ENCODE data around the gene LRRC31.

The LRRC31 gene

DNA sequence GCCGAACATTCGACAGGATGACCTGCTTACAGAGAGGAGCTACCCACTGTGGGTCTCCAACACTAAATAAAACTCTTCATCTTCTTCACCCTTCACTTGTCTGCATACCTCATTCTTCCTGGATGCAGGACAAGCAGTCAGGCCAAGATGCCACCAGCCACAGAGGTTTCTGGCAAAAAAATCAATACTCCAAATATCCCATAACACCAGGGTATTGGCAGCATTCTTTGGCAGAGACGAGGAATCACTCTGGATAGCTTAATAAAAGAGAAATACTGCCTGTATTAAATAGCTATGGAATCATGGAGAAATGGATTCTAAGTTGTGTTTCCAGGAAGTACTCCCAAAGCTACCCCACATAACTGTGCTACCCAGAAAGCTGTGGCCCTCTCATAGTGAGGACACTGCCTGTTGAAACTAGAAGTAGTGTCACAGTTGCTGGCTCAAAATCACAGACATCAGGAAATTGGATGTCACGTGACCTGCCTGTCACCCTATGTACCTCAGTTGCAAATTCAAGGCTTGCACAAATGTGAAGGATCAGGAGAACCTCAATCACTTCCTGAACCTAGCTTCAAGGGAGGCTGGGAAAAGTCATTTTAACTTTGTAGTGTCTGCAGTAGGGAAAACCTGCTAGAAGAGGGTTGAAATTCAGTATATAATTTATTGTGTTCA lies 11.0 kb upstream of the LRRC31 start:
- TF ChIP-seq JUND (IDR thresholded peaks at IDR 0.05; ENCODE audit: low read depth): no peak
- DNase-seq (ENCODE audit: low read depth in 1 of 2, low spot score in 1 of 2): no peak

DNA sequence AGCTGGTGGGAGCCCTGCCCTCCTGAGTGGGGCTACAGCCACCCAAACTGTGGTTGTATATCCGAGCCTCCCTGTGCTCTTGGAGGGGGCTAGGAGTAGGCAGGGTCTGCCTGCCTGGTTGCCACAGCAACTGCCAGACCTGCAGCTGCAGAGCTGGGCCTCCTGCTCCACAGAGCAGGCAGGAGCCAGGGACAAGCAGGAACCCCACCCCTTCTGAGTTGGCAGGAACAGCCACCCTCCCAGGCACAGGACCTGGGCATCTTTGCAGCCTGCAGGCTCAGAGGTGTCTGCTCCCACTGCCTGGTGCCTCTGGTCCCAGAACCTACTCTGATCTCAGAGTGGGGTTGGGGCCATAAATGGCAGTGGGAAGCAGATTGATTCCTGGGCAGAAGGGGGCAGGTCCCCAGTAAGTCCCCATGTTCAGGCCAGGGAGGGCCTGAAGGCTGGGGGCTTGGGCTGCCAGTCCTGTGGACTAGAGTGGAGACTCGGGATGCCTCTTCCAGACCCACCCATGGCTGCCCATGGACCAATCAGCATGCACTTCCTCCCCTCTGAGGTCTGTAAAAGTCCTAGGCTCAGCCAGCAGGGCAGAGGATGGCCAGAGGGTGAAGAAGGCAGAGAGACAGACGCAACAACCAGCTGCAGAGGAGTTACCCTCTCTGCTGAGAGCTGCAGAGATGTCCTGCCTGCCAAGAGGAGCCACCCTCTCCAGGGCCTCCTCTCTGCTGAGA lies 10.3 kb upstream of the LRRC31 start:
- in situ Hi-C loops (cut with HindIII; ENCODE audit: low pct_unique_long_range_greater_than_20kb, low sequenced_read_pairs): no loop called here
- no peak for TF ChIP-seq JUND (IDR thresholded peaks at IDR 0.05; ENCODE audit: low read depth)
- DNase-seq (ENCODE audit: low read depth in 1 of 2, low spot score in 1 of 2): no peak

More for the DNA sequence above, 11.0 kb upstream of the LRRC31 start:
- in situ Hi-C loops (cut with HindIII; ENCODE audit: low pct_unique_long_range_greater_than_20kb, low sequenced_read_pairs): no loop called here

DNA sequence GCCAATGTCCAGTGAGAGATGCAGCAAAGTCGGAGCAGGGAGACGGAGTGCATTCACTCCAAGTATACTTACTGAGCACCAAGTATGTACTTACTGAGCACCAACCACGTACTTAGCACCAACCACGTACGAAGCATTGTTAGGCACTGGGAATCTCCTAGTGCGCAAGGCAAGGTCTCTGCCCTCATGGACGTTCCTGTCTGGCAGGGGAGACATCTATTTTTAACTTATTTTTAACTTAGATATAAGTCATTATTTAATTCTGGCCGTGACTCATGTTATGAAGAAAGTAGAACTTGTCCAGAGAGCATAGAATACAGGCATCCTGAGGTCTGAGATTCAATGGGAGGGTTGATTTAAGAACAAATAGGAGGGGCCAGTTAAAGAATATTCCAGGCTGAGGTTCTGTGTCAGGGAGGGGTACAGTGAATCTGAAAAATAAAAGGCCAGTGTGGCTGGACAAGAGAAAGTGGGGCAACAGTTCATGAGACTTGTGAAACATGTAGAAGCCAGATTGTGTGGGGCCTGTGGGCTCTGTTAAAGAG lies 9.3 kb upstream of the LRRC31 start:
- TF ChIP-seq JUND (IDR thresholded peaks at IDR 0.05; ENCODE audit: low read depth): no peak
- DNase-seq (ENCODE audit: low read depth in 1 of 2, low spot score in 1 of 2): no peak
- in situ Hi-C loops (cut with HindIII; ENCODE audit: low pct_unique_long_range_greater_than_20kb, low sequenced_read_pairs): no loop called here

DNA sequence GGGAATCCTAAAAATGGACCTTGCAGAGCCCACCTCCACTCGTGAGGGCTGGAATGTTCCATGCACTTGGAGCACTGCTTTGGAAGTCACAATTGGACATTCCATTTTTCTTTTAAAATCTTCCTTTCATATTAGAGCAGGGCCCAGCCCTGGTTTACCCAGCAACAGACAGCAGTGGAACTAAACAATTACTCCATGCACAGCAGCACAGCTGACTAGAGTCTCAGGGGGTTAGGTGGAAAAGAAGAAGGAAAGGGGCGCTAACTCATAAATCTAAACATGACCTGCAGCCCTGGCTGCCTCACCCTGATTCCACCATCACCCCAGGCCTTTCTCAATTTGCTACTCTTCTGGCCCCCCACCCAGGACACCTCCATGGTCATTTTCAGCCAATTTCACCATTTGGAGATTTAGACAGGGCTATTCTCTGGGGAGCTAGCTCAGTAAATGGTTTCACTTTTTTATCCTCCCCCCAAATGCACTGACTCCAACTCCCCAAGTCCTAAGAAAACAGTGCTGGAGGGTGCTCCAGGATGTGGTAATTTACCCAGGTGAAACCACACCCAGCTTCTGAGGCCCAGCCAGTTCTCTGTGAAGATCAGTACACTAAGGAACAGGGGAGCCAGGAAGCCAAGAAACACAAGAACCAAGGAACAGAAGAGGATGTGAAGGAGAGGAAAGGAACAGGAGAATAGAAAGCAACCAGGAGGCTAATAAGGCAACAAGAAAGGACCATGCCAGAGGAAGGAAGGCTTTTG lies 1.6 kb upstream of the LRRC31 start:
- TF ChIP-seq JUND (IDR thresholded peaks at IDR 0.05; ENCODE audit: low read depth): no peak
- DNase-seq (ENCODE audit: low read depth in 1 of 2, low spot score in 1 of 2): peak; percentile 38 to 95
- in situ Hi-C loops (cut with HindIII; ENCODE audit: low pct_unique_long_range_greater_than_20kb, low sequenced_read_pairs): no loop called here

DNA sequence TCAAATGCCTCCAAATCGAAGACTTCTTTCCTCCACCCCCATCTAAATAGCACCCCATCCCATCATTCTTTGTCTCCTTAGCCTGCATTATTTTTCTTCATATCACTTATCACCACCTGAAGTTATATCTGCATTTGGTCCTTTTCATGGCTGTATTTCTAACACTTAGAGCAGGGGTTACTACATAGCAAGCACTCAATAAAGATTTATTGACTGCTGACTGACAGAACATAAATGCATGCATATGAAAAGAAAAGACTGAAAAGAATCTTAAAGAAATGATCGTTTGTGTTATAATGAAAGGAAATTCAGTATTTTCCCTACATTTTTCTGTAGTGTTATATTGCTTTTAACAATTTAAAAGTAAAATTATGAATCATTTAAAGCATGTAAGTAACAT lies 1.4 kb downstream of the LRRC31 start:
- in situ Hi-C loops (cut with HindIII; ENCODE audit: low pct_unique_long_range_greater_than_20kb, low sequenced_read_pairs): no loop called here
- no peak for DNase-seq (ENCODE audit: low read depth in 1 of 2, low spot score in 1 of 2)
- TF ChIP-seq JUND (IDR thresholded peaks at IDR 0.05; ENCODE audit: low read depth): no peak

DNA sequence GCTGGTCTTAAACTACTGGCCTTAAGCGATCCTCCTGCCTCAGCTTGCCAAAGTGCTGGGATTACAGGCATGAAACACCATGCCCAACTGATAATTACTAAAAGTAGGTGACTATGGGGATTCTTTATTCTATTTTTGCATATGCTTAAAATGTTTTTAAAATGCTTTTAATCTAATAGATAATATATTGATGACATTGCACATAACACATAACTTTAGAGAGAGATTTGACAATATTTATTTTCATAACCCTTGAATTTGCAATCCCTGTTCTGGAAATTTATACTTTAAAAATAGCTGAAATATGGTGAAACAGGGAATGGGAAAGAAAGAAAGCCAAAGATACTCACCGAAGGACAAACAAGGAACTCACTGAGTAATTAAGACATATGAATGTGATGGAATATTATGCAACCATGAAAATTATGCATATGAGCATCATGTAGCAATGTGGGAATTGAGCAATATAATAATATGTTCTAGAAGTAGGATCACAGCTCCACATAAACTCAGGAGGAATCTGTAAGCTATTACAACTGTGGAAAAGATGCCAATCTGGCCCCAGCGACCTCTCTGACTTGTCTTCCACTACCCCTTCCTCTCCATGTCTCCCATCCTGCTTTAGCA lies 2.0 kb downstream of the LRRC31 start:
- in situ Hi-C loops (cut with HindIII; ENCODE audit: low pct_unique_long_range_greater_than_20kb, low sequenced_read_pairs): no loop called here
- DNase-seq (ENCODE audit: low read depth in 1 of 2, low spot score in 1 of 2): no peak
- no peak for TF ChIP-seq JUND (IDR thresholded peaks at IDR 0.05; ENCODE audit: low read depth)

DNA sequence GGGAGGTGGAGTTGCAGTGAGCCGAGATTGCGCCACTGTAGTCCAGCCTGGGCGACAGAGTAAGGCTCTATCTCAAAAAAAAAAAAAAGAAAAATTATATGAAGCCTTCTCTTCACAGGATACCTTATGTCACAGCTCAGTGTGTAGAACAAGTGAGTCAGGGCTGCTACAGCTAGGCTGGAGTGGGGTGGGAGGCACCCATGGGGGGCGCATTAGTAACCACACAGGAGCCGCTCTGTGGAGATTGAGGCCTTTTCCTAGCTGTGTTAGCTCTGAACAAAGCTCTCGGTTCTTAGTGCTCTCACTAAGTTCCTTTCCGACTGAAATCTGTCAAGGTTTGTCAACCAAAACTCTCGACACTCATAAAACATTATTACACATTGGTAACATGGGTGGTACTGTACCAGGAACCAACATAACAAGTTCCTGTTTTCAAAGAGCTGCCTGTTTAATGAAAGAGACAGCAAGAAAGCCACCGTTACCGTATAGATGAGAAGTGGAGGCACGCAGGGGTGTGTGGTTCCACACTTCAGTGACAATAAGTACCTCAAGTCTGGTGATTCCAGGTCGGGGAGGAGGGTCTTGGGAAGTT lies 4.5 kb downstream of the LRRC31 start:
- in situ Hi-C loops (cut with HindIII; ENCODE audit: low pct_unique_long_range_greater_than_20kb, low sequenced_read_pairs): no loop called here
- DNase-seq (ENCODE audit: low read depth in 1 of 2, low spot score in 1 of 2): no peak
- TF ChIP-seq JUND (IDR thresholded peaks at IDR 0.05; ENCODE audit: low read depth): no peak

DNA sequence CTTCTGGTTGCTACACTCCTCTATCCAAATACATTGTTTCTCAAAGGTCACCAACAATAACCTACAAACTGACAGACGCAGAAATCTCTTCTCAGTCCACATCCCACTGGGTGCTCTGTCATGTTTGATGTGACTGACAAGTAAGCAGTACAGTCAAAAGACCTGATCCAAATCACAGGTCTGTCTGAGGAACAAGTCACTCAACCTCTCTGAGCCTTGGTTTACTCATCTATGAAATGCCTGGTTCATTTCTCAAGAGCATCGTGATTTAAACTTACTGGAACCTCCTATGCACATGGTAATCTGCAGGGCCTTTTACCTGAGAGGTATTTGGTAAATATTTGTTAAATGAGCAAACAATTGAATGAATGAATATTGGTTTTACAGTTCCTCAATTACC lies 5.5 kb downstream of the LRRC31 start:
- peak in 1 of 2 experiments; percentile 56 for DNase-seq (ENCODE audit: low read depth in 1 of 2, low spot score in 1 of 2)
- in situ Hi-C loops (cut with HindIII; ENCODE audit: low pct_unique_long_range_greater_than_20kb, low sequenced_read_pairs): no loop called here
- no peak for TF ChIP-seq JUND (IDR thresholded peaks at IDR 0.05; ENCODE audit: low read depth)

DNA sequence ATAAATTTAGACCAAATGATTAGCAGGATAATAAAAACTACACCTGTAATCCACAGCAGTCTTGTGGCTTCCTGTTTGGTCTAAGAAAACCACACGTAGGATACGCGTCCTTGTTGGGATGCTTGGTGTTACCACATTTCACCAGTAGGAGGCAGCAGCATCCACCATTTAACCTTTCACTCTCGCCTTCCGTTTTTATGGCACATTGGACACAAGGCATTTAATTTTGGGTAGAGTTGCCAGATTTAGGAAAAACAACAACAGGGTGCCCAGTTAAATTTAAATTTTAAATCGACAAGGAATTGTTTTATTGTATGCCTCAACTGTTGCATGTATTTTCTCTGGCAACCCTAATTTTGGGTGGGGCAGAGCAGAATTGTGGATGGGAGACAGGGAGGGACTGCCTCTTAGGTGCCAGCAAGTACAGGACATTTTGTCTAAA lies 6.3 kb downstream of the LRRC31 start:
- no peak for TF ChIP-seq JUND (IDR thresholded peaks at IDR 0.05; ENCODE audit: low read depth)
- peak; percentile 46 to 94 for DNase-seq (ENCODE audit: low read depth in 1 of 2, low spot score in 1 of 2)
- in situ Hi-C loops (cut with HindIII; ENCODE audit: low pct_unique_long_range_greater_than_20kb, low sequenced_read_pairs): no loop called here

DNA sequence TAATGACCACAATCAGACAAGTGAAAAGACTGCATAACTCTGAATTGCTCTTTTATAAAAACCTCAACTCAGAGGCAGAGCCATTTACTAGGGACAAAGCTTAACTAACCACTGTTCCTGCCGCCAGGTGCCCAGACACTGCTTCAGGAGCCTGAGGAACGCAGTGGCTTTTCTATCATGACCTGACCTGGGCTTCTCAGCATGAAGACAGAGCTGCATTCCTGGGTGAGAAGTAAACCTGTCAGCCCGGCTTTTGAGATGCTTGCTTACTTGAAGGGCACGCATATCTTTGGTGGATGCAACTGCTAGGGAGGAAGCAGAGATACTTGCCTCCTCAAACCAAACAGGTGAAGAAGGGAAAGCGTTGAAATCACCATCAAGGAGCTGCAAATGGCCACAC lies 7.9 kb downstream of the LRRC31 start:
- TF ChIP-seq JUND (IDR thresholded peaks at IDR 0.05; ENCODE audit: low read depth): no peak
- in situ Hi-C loops (cut with HindIII; ENCODE audit: low pct_unique_long_range_greater_than_20kb, low sequenced_read_pairs): no loop called here

DNA sequence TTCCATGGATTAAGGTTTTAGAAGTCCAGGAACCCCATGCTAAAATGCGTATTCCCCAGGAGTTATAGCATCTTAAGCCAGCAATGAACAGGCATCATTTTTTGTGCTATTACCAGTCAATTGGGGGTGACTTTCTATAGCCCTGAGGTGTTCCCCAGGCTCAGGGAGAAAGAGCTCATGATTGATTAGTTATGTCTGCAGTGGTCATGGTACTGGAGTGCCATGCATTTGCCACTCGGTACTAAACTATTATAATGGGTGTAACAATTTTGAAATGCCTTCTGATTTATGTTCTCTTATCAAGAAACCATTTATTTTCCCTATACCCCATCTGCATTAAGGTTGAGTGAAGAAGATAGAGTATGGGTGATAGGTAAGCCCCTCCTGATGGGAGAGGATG lies 11.9 kb downstream of the LRRC31 start:
- no peak for DNase-seq (ENCODE audit: low read depth in 1 of 2, low spot score in 1 of 2)
- in situ Hi-C loops (cut with HindIII; ENCODE audit: low pct_unique_long_range_greater_than_20kb, low sequenced_read_pairs): no loop called here
- TF ChIP-seq JUND (IDR thresholded peaks at IDR 0.05; ENCODE audit: low read depth): no peak

More for the DNA sequence above, 7.9 kb downstream of the LRRC31 start:
- DNase-seq (ENCODE audit: low read depth in 1 of 2, low spot score in 1 of 2): peak in 1 of 2 experiments; percentile 93

DNA sequence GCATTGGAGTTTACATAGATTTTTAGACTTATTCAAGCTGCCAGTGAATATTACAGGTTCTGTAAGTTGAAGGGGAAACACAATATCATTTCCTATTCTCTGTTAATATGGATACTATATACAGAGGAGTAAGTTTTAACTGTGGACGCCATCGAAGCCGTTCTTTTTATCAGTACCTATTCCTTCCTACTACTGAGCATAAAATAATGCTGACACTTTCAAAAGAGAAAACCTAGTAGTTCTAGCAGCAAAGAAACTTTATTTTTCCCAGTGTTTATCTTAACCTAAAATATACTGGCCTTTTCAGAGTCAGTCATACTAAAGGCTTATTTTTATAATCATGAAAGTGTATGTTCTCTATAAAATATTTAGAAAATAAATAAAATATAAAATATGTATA lies 14.2 kb downstream of the LRRC31 start:
- in situ Hi-C loops (cut with HindIII; ENCODE audit: low pct_unique_long_range_greater_than_20kb, low sequenced_read_pairs): no loop called here
- DNase-seq (ENCODE audit: low read depth in 1 of 2, low spot score in 1 of 2): no peak
- TF ChIP-seq JUND (IDR thresholded peaks at IDR 0.05; ENCODE audit: low read depth): no peak
